Ammon's horn (tissue), 1 donor: ENCODE data around the gene CNTNAP4.

ENCODE experiments used
- DNase-seq: peaks from one replicate; pipeline ENCODE4 v3.0.0-alpha.2; 2016; ENCODE audit warnings: low spot score

The CNTNAP4 gene

DNA sequence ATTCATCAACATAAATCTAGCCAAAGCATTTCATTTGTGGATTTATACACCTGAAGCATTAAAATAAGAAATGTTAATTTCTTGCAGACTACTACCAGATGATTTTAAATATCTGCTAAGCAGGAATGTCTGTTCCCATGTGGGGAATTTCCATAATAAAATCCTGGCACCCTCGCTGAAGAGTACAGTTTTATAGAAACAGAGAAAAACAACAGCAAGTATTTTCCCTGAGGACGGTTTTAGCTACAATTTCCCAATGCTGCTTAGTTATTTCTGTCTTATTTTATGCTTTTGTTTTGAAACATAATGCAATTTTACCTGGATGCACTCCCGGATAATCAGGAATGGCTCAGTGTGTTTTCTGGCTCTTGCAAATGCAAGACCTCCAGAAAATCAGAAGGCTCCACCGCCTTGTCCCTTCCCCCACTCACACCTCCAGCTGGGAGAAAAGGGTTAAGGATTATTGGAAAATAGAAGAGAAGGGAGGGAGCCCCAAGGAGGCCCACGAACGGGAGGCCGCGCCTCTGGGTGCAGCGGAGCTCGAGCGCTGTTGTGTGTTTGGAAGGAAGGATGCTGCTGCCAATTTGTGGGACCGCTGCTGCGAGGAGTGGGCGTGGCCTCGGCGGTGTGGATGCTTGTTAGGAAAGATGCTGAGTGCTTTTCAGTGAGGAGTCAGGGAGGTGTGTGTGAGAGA, at the start of gene CNTNAP4:
TSS of gene CNTNAP4 (plus strand) at position 657 of the 694 bp plus-strand sequence. CDS start 262 bp downstream, outside the sequence.
- peak; percentile 92 for DNase-seq

DNA sequence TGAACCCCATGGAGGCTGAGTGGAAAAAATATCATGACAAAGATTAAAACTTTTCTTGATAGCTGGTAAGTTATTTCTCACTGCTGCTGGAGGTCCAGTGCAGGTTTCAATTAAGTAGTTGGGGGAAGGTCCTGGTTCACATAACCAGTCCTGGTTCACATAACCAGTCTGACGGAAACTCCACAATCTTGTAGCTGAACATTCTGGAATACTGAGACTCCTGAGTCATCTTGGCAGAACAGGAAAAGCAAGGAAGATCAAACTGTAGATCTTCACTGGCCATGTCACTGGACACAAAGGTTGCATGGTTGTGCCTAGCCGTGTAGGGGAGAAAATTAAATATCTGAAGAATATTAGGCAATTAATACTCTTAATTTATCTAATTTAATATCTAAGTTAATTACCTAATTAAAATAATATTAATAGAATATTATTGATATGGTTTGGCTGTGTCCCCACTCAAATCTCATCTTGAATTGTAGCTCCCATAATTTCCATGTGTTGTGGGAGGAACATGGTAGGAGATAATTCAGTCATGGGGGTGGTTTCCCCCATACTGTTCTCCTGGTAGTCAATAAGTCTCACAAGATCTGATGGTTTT, 48.6 kb upstream of the CNTNAP4 start:
- no peak for DNase-seq

DNA sequence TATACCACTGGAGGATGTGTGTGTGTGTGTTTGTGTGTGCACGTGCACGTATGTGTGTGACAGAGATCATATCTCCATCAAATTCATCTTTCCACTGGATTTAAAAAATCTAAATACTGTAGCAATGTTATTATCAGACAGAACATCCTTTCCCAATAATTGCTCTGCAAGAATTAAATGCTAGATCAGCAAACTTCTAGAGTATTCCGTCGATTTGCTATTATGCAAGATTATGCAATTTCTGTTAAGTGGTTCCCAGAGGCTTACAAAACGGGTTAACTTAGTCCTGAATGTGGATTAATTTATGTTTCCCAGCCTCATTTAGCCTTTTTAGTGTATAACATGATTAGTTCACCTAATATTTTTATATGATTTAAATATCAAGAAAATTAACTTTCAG, 44.5 kb upstream of the CNTNAP4 start:
- no peak for DNase-seq

DNA sequence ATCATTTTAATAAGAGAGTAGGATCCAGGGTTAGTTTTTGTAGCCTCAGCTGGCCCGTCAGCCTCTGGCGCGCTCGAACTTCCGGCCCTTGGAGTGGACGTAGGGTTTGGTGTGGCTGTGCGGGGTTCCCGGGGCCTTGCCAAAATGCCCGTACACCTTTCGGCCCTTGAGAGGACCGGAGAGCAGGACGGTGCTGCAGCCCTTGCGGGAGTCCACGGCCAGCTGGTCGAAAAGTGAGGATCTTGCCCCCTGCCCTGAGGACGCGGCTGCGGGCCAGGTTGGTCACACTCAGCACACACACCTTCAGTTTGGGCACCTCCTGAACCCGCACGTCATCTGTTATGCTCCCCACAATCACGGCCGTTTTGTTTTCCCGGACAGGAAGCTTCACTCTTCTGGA, 42.2 kb upstream of the CNTNAP4 start:
- DNase-seq: no peak

DNA sequence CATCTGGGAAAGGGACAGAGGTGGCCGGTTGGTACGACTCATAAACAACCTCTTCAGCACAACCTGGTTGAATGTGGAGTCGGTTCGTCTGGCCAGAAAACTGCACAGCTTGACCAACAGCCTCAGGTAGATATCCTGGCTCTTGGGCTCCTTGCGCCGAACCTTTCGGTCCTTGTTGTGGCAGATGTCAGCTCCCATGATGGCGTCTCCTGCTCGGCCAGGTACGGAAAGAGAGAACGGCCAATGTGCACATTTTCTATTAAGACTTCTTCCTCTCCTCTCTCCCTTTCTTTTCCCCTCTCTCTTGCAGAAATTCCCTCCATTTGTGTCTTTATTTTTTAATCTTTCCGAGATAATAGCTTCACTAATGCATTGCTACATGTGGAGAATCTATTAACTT, 41.8 kb upstream of the CNTNAP4 start:
- no peak for DNase-seq

DNA sequence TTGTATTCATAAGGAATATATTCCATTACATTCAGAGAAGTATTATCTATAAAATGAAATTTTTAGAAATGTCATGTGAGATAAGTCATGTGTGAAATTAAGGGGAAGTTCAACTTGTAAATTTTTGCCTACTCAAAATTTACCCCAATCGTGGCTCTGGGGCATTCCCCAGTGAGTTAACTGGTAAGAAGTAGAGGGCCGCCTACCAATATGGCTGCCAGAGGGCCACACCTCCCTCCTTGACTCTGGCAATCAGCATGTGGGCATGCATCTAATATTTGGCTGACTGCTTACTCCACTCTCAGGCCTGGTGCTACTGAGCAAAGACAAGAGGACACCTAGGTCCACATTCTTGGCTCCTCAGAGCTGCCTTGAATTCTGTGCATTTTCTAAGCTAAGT, 39.7 kb upstream of the CNTNAP4 start:
- DNase-seq: no peak

DNA sequence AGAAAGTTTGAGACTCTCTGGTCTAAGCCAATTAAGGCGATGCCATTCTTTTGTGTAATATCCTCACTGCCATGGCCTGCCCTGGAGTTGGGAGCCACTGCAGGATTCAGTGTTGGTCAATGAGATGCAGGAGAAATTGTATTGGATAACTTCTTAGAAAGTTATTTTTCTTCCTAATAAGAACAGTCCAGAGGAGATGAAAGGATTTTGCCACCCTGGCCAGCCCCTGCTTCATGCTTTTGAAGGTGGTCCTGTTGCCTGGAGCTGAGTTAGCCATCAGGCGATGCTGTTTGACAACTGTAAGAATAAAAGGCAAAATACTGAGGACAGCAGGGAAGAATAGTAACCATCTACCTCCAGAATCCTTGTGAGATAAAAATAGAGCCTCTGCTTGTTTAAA, 35.4 kb upstream of the CNTNAP4 start:
- peak; percentile 7 for DNase-seq

DNA sequence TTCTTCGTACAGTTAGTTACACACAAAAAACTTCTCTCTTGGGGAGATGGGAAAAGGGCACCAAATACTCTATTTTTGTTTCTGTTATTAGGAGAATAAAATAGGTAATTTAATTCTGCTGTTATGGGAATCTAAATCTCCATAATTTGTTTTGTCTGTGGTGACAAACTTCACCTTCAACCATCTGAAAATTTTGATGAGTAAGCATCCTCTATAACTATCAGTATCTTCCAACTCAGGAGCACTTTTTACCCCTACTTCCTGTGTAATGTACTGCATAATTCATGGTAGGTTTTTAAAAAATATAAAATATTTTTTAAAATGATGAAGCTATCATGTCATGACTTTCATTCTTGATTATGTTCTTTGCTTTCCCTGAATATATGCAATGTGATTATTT, 33.6 kb upstream of the CNTNAP4 start:
- DNase-seq: no peak

DNA sequence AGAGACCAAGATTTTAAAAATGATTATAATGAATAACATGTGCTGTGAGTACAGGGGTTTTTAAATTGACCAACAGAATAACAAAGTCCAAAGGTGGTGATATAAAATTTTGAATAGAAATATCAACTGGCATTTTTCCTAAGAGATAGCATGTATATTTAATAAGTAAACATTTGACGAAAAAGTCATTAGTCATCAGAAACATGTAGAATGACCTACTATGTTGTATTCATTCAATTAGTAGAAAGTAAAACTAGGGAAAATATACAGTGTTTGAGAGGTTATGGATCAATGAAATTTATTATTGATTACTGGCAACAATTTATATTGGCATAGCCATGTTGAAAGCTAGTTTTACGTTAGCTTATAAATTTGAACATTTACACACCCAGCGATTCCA, 30.6 kb upstream of the CNTNAP4 start:
- no peak for DNase-seq

DNA sequence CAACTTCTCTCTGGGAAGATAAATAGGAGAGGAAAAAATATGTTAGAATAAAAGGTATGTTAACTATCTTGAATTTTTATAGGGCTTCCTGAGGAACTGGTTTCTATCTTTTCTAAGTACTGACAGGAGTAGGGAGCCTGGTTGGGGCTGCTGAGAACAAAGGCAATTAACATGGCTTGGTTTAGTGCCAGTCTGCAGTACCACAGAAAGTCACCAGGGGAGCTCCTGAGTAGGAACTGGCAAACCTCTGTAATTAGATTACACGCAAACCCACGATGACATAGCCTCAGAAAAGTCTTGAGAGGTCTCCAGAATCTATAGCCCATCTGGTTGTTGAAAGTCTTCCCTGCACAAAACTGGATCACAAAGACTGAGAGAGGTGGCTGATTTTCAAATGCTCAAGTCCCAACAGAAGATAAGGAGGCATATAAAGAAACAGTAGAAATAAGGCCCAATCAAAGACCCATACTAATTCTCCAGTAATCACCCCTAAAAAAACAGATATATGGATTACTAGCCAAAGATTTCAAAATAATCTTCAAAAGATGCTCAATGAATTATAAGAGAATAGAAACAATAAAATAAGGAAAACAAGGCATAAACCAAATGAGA, 11.7 kb upstream of the CNTNAP4 start:
- DNase-seq: no peak

DNA sequence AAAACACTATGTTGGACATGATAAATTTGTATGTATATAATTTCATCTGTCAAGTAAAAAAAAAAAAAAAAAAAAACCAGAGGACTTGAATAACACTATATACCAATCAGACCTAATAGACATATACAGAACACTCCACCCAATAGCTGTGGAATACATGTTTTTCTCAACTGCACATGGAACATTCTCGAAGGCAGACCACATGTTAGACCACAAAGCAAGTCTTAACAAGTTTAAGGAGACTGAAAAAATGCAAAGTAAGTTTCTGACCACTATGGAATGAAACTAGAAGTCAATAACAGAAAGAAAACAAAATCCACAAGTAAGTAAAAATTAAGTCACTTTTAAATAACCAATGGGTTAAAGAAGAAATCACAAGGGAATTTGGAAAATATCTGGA, 8.4 kb upstream of the CNTNAP4 start:
- no peak for DNase-seq

DNA sequence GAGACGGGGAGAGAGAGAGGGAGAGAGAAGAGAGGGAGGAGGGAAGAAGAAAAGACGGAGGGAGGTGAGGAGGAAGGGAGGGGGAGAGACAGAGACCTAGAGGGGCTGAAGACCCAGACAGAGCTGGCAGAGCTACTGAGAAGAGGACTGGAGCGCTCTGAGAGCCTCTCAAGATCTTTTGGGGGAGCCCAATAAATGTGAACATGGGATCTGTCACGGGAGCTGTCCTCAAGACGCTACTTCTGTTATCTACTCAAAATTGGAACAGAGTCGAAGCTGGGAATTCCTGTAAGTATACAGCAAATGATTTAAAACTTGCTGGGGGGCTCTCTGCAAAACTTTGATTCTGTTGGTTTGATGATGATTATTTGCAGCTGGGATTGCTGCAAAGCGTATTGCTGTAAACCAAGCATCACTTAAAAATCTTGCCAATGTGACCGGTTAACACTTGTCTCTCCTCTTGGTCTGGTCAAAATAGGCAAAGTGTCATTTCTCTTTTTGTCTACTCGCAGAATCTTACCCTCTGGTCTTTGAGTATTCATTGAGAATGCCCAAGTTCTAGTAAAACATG, 344 bp downstream of the CNTNAP4 start:
- DNase-seq: no peak

DNA sequence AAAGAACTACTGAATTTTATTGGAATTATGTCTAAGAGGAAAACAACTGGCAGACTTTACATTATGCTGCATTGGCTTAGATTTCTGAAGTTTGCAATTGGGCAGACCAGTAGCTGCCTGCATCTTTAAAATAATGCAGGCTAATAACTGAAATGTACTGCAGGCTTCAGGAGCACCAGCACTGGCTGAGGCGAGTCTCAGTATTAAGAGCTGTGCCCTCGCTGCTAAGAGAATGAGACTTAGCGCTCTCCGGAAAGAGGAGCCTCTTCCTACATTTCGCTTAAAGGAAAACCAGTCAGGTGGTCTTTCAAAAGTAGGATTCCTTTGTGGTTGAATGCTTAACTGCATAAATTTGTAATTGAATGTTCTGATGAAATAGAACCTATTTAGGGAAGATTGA, 885 bp downstream of the CNTNAP4 start:
- DNase-seq: peak; percentile 44

DNA sequence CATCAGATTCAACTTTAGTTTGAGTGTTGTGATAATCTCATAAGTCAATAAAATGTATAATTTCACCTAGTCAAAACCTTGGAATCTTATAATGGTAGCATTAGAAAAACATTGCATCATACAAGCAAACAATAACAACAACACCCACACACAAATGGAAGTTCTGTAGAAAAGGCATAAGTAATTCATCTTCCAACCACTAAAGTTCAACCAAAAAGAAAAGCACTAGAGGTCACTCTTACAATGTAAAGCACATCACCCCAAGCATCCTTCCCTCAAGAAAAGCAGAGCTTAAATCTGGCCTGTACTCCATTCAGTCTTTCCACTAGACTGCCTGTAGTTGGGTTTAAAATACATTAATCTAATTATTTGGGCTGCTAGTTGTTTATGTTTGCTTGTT, 1.8 kb downstream of the CNTNAP4 start:
- DNase-seq: peak; percentile 79

DNA sequence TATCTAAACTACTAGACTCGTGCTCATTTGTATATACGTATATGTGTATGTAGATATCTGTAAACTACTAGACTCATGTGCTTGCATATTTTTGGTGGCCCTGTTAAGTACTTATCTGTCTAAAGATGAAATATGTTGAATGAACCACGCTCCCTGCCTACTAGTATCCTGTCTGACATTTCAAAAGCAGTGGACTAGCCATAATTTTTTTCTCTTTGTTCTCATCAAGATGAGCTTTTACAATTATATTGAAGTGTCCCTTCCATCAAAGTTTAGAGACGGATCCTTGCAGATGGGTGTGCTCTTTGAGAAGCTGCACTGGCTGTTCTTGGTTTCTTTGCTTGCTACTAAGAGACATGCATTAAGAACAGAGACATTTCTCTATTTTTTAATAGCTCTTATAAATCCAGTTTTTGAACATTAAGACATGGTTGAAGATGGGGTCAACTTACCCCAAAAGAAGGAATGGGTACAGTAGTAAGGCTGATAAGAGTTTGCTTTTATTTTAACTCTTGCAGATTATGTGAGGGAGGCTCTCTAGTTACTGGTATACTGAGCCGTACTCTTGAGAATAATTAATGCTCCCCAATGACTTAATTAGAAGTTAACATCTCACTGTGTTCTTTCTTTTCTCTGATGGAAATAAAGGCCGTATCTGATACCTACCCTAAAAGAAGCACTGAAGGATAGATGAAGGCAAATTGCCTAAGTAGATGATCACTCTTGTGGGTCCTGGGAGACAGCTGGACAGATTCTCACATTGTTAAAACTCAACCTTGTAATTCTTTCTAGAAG, 3.4 kb downstream of the CNTNAP4 start:
- DNase-seq: no peak

DNA sequence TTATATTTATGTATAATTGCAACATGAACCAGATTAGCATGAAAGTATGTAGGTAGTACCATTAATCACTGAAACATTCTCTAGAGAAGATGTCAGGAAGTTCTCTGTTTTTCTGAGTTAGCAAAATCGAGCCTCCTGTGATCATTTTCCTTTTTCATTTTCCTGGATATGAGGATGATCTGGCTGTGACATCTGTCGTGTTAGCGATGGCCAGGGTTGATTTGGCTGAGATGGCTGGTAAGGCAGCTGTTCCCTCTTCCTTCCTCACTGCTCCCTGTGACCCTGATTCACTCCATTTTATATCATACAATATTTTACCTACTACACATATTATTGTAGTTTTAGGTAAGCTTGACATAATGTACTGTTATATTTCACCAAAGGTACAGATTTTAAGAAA, 10.3 kb downstream of the CNTNAP4 start:
- DNase-seq: no peak

DNA sequence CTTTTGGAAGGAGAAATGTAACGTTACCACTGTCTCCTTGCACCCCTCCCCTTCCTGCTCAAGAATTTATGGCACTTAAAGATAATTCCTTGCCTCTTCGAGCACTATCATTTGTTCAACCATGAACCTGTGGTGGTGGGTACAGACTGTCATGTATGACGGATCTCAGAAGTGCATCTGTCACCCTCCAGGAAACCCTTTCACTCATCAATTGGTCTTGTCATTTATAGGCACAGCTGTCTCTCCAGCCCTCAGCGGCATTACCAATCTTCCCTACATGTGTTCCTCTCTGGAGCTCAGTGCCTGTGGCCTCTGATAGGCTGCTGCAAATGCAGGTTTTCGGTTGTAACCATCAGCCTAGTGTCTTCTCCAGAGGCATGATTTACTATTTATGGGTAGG, 15.0 kb downstream of the CNTNAP4 start:
- DNase-seq: no peak

DNA sequence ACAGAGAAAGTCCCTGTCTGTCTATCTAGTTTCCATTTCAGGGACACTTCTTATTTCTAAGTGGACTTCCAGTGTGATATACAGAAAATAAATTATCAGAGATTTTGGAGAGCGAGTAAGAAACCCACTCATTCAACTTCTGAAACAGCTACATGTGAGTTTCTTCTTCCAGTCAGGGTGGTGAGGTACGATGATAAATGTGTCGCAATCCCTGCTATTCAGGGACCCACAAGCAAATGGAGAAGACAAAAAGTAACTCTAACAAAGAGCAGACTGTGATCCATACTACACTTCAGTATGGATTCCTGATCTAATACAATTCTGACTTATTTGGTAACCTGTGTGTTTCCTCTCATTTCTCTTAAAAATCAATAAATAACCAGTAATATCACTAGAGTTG, 16.8 kb downstream of the CNTNAP4 start:
- DNase-seq: no peak

DNA sequence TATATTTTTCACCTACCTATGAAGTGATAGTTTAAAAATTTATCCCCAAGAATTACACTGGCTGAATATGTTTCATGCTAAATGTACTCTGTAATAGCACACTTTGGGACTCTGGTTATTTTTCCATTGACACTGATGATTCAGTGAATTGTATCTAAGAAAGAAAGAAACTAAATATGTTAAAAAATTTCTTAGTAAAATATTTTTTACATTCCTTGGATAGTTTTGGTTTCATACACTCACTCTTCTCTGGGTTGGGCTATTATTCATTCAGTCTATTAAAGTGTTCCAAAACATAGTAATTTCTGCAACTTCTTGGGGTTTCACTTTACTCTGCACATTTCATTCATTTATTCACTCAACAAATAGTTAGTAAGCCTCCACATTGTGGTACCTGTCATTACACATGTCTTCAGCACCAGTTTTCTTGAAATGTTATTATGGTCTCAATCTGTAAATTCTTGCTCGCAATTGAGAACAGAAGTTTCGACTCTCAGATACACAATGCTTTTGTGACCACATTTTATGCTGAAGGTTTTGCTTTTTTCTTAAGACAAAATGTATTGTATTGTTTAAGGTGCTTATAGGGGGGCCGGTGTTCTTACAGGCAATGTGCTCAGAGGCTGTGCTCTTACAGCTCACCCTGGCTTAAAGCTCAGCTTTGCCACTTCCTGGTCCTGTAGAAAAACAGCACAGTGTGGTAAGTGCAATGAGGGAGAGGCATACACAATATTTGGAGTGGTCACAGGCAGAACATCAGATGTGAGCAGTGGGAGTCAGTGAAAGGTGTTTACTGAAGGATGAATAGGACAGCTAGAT, 17.4 kb downstream of the CNTNAP4 start:
- no peak for DNase-seq

DNA sequence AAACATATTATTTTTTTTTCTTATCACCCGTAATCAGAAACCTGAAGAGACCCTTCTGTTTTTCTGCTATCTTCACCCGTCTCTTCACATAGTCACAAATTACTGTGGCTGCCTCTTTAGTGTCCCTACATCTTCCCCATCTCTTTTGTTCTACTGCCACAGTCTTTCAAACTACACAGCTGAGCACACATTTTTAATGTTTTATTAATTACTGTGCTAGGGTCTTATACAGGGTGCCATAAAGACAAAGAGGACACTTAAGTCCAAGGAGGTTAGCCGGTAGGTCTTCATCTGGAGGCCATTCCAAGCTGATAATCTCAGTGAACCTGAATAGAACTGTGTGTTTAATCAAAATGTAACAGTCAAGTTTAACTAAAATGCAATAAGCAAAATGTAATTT, 20.7 kb downstream of the CNTNAP4 start:
- DNase-seq: no peak

DNA sequence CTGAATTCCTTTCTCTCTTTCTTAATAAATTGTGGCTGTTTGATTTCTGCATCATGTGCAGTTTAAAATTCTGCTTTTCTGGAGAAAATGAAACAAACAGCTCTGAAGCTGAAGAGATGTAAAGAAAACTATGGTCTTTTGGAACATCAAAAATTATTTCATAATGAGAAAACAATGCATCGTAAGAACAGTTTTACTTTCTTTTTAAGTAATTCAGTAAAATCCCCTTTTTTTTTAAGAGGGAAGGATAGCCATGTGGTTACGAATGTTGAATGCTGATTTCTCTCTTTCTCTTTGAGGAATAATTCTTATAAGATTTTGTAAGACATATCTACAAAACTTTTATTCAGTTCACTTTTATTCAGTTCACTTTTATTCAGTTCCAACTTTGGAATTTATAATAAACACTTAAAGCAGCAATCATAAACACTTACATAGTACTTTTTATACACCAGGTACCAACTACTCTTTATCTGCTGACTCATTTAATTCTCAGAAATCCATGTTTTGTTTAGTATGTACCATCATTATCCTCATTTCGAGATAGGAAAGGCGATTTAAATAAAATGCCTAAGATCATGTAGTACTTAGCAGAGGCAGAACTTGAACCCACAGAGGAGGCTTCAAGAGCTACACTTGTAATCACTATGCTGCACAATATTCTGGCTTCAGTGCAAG, 26.6 kb downstream of the CNTNAP4 start:
- no peak for DNase-seq
